ENCODE results near the gene RNF8.
A peak's percentile ranks its signal among the peaks of the same experiment; 100 is the strongest.

GRCh38 chr6:37353761-37354525 is at the start of gene RNF8:
- TF ChIP-seq POLR2A (IDR thresholded peaks at IDR 0.05; ENCODE audit: low read depth, low read length): peak; percentile 69
- no peak for TF ChIP-seq POLR2AphosphoS5 (IDR thresholded peaks at IDR 0.05; ENCODE audit: low read depth, low read length)
- TF ChIP-seq TAF1 (IDR thresholded peaks at IDR 0.05; ENCODE audit: low read depth, low read length): no peak
- peak; percentile 48; the same call in 1 of the 2 replicates for TF ChIP-seq POU2F2 (IDR thresholded peaks at IDR 0.05; ENCODE audit: low read depth, low read length)
- peak; percentile 66 for TF ChIP-seq PAX5 (IDR thresholded peaks at IDR 0.05; ENCODE audit: insufficient read depth, low read length, severe bottlenecking)
- TF ChIP-seq SPI1 (IDR thresholded peaks at IDR 0.05; ENCODE audit: low read depth, low read length): no peak
